NB4 (cell line): Measurements from ENCODE around the gene BCL2L13.
"Not testable (repeated sequence)": the region's sequence is repeated elsewhere in the genome, so short reads cannot be mapped to it uniquely, and the experiment has no call there.

Source experiments
- DNase-seq: peaks from one replicate; pipeline ENCODE4 v3.0.0; 2010; ENCODE audit warnings: low read depth
- H3K4me3 ChIP-seq: one replicate; pipeline ENCODE4 v1.5.1; 2011; ENCODE audit warnings: mild to moderate bottlenecking, low read depth, low read length, moderate library complexity
- CTCF ChIP-seq: IDR thresholded peaks from one replicate; pipeline ENCODE4 v1.5.1; 2012; ENCODE audit warnings: low read depth, low read length
- MAX ChIP-seq: IDR thresholded peaks from 2 replicates; pipeline ENCODE4 v1.6.1; 2011; ENCODE audit warnings: low read depth, low read length
- MYC ChIP-seq: IDR thresholded peaks from 2 replicates; pipeline ENCODE4 v1.6.1; 2011; ENCODE audit warnings: low read depth, low read length
- POLR2A ChIP-seq: IDR thresholded peaks from 2 replicates; pipeline ENCODE4 v1.6.1; 2011; ENCODE audit warnings: mild to moderate bottlenecking; ENCODE audit not compliant: insufficient read length; ENCODE audit errors: extremely low read depth

BCL2L13 gene

DNA sequence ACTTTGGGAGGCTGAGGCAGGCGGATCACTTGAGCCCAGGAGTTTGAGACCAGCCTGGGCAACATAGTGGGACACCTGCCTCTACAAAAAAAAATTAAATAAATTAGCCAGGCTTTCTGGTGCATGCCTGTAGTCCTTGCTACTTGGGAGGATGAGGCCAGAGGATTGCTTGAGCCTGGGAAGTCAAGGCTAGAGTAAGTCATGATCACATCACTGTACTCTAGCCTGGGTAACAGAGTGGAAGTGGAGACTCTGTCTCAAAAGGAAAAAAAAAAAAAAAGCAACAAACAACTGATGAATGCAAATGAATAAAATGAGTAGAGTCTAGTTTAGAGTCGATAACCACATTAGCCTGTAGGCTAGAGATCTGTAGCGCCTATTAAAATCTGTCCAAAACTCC is 3.9 kb upstream of the BCL2L13 start:
- TF ChIP-seq MYC (no peak), CTCF (no peak), POLR2A (no peak), MAX (no peak)
- DNase-seq: no peak

DNA sequence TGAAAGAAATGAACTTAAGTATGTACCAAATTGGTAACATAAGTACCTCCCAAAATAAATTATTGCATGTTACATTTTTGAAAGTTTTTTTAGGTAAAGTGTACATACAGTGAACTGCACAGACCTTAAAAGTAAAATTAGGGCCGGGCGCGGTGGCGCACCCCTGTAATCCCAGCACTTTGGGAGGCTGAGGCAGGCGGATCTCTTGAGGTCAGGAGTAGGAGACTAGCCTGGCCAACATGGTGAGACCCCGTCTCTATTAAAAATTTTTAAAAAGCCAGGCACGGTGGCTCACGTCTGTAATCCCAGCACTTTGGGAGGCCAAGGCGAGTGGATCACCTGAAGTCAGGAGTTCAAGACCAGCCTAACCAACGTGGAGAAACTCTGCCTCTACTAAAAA is 1.7 kb upstream of the BCL2L13 start:
- DNase-seq, H3K4me3 ChIP-seq: not testable (repeated sequence)

More for the DNA sequence above, 3.9 kb upstream of the BCL2L13 start:
- H3K4me3 ChIP-seq: no peak overlapping the region

DNA sequence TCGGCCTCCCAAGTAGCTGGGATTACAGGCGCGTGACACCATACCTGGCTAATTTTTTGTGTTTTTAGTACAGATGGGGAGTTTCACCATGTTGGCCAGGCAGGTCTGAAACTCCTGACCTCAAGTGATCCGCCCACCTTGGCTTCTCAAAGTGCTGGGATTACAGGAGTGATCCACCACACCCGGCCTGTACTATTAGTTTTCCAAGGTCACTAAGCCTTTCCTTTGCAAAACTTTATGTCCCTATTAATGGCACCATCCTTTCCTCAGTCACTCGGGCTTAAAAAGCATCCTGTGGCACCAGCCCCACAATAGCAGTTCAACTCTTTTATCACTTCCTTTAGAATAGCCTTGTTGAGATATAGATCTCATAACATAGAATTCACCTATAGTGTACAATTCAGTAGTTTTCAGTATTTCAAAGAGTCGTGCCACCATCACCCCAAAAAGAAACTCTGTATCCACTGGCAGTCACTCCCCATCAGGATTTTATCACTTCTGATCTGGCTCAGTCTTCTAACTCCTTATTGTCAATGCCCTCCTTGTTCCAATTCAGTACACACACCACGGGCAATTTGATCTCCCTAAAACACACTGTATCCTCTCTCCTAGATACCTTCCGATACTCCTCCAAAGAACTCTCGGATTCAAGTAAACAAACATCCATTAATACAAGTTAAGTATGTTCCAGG is 921 bp upstream of the BCL2L13 start:
- TF ChIP-seq CTCF (no peak), MAX (no peak), MYC (no peak), POLR2A (no peak)
- H3K4me3 ChIP-seq: peak overlapping the region; percentile 100
- DNase-seq: no peak

DNA sequence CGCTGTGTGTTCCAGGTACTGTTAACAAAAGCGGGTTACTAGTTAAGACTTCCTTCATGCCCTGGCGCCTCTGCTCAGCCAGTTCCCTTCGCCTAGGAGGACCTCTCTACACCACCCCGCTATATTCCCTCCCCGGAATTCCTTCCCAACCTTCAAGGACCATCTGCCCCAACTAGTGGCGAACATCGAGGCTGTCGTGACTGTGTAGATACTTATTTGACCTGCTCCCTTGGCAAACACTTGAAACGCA is 450 bp upstream of the BCL2L13 start:
- H3K4me3 ChIP-seq: peak overlapping the region; percentile 100
- TF ChIP-seq POLR2A: no peak
- no peak; the same call in 1 of the 2 replicates for TF ChIP-seq MYC
- TF ChIP-seq CTCF: no peak
- no peak for TF ChIP-seq MAX
- DNase-seq: no peak

- DNase-seq: peak; percentile 54
- peak overlapping the region; percentile 100 for H3K4me3 ChIP-seq
- TF ChIP-seq MYC (no peak), POLR2A (no peak), MAX (no peak), CTCF (no peak)
These were observed 737 bp downstream of the BCL2L13 start for GRCh38 chr22:17639247-17639741.

DNA sequence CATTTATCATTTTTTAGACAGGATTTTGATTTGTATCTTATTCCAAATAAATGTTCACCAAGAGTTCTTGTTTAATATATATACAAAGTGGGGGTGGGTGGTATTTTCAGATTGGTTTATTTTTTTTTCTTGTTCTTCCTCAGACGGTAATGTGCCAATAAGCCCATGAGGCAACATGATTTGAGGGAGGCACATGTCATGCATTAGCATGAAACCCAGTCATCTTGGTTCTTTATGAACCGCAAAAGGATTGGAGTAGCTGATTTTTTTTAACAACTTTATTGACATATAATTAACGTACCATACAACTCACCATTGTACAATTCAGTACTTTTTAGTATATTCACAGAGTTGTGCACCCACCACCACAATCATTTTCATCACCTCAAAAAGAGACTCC is 2.7 kb downstream of the BCL2L13 start:
- DNase-seq: no peak

DNA sequence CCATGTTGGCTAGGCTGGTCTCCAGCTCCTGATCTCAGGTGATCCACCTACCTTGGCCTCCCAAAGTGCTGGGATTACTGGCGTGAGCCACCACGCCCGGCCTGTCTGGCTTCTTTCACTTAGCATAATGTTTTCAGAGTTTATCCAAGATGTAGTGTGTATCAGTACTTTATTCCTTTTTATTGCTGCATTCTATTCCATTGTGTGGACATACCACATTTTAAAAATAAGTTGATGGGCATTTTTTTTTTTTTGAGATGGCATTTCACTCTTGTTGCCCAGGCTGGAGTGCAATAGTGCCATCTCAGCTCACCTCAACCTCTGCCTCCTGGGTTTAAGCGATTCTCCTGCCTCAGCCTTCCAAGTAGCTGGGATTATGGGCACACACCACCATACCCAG is 3.8 kb downstream of the BCL2L13 start:
- not testable (repeated sequence) for DNase-seq, H3K4me3 ChIP-seq

More for the DNA sequence above, 2.7 kb downstream of the BCL2L13 start:
- H3K4me3 ChIP-seq: no peak overlapping the region
- TF ChIP-seq POLR2A (no peak), CTCF (no peak), MAX (no peak), MYC (no peak)
